OCI-LY7 (cell line): ENCODE data around the gene MAN1C1. TPM values are rescaled to one million over a fixed set of nuclear protein-coding genes. Genes with fewer than 3 reads are reported as not detected.

Experiments used
- BruUV-seq: library from RNA; stranded (reverse); fragments of 400-500 nt; replicated peaks from 2 replicates; lab custom pipeline; 2021; lab: Mats Ljungman, UMichigan
- CTCF ChIA-PET: fragments of 300-600 bp; sonication (Branson Sonifier 250); formaldehyde crosslinking; loops from one replicate; lab custom pipeline; 2022; ENCODE audit warnings: antibody characterized with exemption; ENCODE audit not compliant: unreplicated experiment; lab: Charles Lee
- POLR2A ChIA-PET: fragments of 300-600 bp; sonication (Branson Sonifier 250); formaldehyde crosslinking; loops from one replicate; lab custom pipeline; 2022; ENCODE audit warnings: antibody characterized with exemption; lab: Charles Lee
- DNase-seq: peaks from one replicate; pipeline ENCODE4 v3.0.0-alpha.2; 2015; ENCODE audit warnings: low spot score
- H2AFZ ChIP-seq: fragments of 200-600 bp; sonication (generic), shearing (Covaris generic); 2 replicates; pipeline ENCODE4 v1.6.1; 2014; ENCODE audit warnings: mild to moderate bottlenecking, antibody characterized with exemption, low read length, moderate library complexity
- H3K27ac ChIP-seq: fragments of 200-600 bp; sonication (generic); 2 replicates; pipeline ENCODE4 v1.5.1; 2014; ENCODE audit warnings: mixed run types, low read depth, mild to moderate bottlenecking, moderate library complexity, low read length, inconsistent platforms; ENCODE audit not compliant: poor library complexity, severe bottlenecking
- H3K36me3 ChIP-seq: fragments of 200-600 bp; sonication (generic); 2 replicates; pipeline ENCODE4 v1.6.1; 2014; ENCODE audit warnings: mild to moderate bottlenecking, antibody characterized with exemption, low read length, moderate library complexity, mixed read lengths; ENCODE audit not compliant: insufficient read depth
- H3K4me1 ChIP-seq: fragments of 200-600 bp; sonication (generic); 2 replicates; pipeline ENCODE4 v1.5.1; 2014; ENCODE audit warnings: mild to moderate bottlenecking, low read length; ENCODE audit not compliant: insufficient read depth, poor library complexity, severe bottlenecking
- H3K4me2 ChIP-seq: fragments of 200-600 bp; sonication (generic); 2 replicates; pipeline ENCODE4 v1.6.1; 2014; ENCODE audit warnings: mild to moderate bottlenecking, low read length
- H3K4me3 ChIP-seq: fragments of 200-600 bp; sonication (generic); 2 replicates; pipeline ENCODE4 v1.5.1; 2014; ENCODE audit warnings: mild to moderate bottlenecking, low read depth, low read length; ENCODE audit not compliant: poor library complexity, severe bottlenecking
- H3K79me2 ChIP-seq: fragments of 200-600 bp; sonication (generic); 2 replicates; pipeline ENCODE4 v1.6.1; 2016; ENCODE audit warnings: low read depth, mild to moderate bottlenecking, low read length, moderate library complexity, mixed read lengths; ENCODE audit not compliant: insufficient read depth
- H3K9me2 ChIP-seq: fragments of 200-600 bp; sonication (generic); 2 replicates; pipeline ENCODE4 v1.6.1; 2016; ENCODE audit warnings: mild to moderate bottlenecking, low read length, mixed read lengths; ENCODE audit not compliant: insufficient read depth
- H3K9me3 ChIP-seq: fragments of 200-600 bp; sonication (generic); 2 replicates; pipeline ENCODE4 v1.6.1; 2014; ENCODE audit warnings: mild to moderate bottlenecking, mixed run types, low read length, mixed read lengths
- H4K20me1 ChIP-seq: fragments of 200-600 bp; sonication (generic); 2 replicates; pipeline ENCODE4 v1.6.1; 2014; ENCODE audit warnings: mild to moderate bottlenecking, antibody characterized with exemption, low read length, moderate library complexity, mixed read lengths; ENCODE audit not compliant: insufficient read depth
- CTCF ChIP-seq: fragments of 200-600 bp; sonication (generic); conservative IDR thresholded peaks from 2 replicates; pipeline ENCODE4 v1.5.1; 2014; ENCODE audit warnings: mild to moderate bottlenecking, antibody characterized with exemption, low read length, moderate library complexity, mixed read lengths
- EZH2phosphoT487 ChIP-seq: fragments of 200-600 bp; sonication (generic); IDR thresholded peaks from 2 replicates; pipeline ENCODE4 v1.6.1; 2018; ENCODE audit warnings: low read depth, borderline replicate concordance, mild to moderate bottlenecking, mixed run types, antibody characterized with exemption, low read length, moderate library complexity, mixed read lengths
- intact Hi-C: fragments of 100-400 bp; cut with micrococcal nuclease; formaldehyde crosslinking; loops from one replicate; pipeline ENCODE4 v1.10.0; 2022; ENCODE audit not compliant: unreplicated experiment
- total RNA-seq, 2 experiments: library from RNA; depleted of rRNA in 1 of 2; stranded (reverse); fragments of >200 nt in 1 of 2; shearing (Covaris generic) in 1 of 2; gene quantifications; 2 replicates each; pipeline ENCODE4 v1.2.3, GENCODE V29; 2014 to 2022

MAN1C1 gene
- total RNA-seq, 2 experiments from 2014 or later = 3.0 to 4.9 TPM

GRCh38 chr1:25616987-25617624 is 515 bp downstream of the MAN1C1 start:
- no peak for TF ChIP-seq EZH2phosphoT487
- TF ChIP-seq CTCF = no peak
- POLR2A ChIA-PET = no interaction called here
- Histone ChIP-seq H3K4me1 (peaks cover 52% of the 10 kb centered on the region), H3K4me3 (peak overlapping the region; percentile 89), H3K27ac (no peak overlapping the region), H3K9me2 (no peaks in the 10 kb centered on the region), H3K79me2 (no peaks in the 10 kb centered on the region), H3K9me3 (no peaks in the 10 kb centered on the region), H2AFZ (peak overlapping the region; percentile 56; the same call in 1 of the 2 replicates), H3K4me2 (peak overlapping the region; percentile 96), H4K20me1 (no peaks in the 10 kb centered on the region), H3K36me3 (no peaks in the 10 kb centered on the region)
- DNase-seq = peak; percentile 51
- no TSS peak for BruUV-seq
- intact Hi-C loops = loop anchor here (2.0 to 5.0 kb wide), 4 partner anchors 55 to 195 kb away; no protein-coding TSS in a partner anchor
- CTCF ChIA-PET = interaction anchor here (0.6 kb wide), 1 partner anchor 1245 kb away, joined by 5 read pairs; no protein-coding TSS in a partner anchor

GRCh38 chr1:25617625-25618432 is 1.2 kb downstream of the MAN1C1 start:
- POLR2A ChIA-PET = no interaction called here
- Histone ChIP-seq H2AFZ (no peak overlapping the region; the same call in 1 of the 2 replicates), H3K4me1 (peaks cover 52% of the 10 kb centered on the region), H3K9me3 (no peaks in the 10 kb centered on the region), H3K9me2 (no peaks in the 10 kb centered on the region), H3K27ac (no peak overlapping the region), H3K36me3 (no peaks in the 10 kb centered on the region), H3K4me2 (peak overlapping the region; percentile 96), H3K79me2 (no peaks in the 10 kb centered on the region), H4K20me1 (no peaks in the 10 kb centered on the region), H3K4me3 (peak overlapping the region; percentile 89)
- intact Hi-C loops = loop anchor here (2.0 to 5.0 kb wide), 5 partner anchors 56 to 194 kb away; no protein-coding TSS in a partner anchor
- no peak for DNase-seq
- TF ChIP-seq EZH2phosphoT487 (no peak), CTCF (no peak)
- BruUV-seq = no TSS peak
- CTCF ChIA-PET = no interaction called here
